ENCODE data around the gene EPDR1. TPM values are rescaled to one million over a fixed set of nuclear protein-coding genes. Genes with fewer than 3 reads are reported as not detected.

The EPDR1 gene
- total RNA-seq, 1 experiment from 2014 or later: 5.3 TPM

GRCh38 chr7:37932543-37932942 is 12.1 kb downstream of the EPDR1 start:
- no peaks in the 10 kb centered on the region for H3K9me3 ChIP-seq (ENCODE audit: control insufficient read depth, low read depth, low read length)
- TF ChIP-seq, protein P1, sequence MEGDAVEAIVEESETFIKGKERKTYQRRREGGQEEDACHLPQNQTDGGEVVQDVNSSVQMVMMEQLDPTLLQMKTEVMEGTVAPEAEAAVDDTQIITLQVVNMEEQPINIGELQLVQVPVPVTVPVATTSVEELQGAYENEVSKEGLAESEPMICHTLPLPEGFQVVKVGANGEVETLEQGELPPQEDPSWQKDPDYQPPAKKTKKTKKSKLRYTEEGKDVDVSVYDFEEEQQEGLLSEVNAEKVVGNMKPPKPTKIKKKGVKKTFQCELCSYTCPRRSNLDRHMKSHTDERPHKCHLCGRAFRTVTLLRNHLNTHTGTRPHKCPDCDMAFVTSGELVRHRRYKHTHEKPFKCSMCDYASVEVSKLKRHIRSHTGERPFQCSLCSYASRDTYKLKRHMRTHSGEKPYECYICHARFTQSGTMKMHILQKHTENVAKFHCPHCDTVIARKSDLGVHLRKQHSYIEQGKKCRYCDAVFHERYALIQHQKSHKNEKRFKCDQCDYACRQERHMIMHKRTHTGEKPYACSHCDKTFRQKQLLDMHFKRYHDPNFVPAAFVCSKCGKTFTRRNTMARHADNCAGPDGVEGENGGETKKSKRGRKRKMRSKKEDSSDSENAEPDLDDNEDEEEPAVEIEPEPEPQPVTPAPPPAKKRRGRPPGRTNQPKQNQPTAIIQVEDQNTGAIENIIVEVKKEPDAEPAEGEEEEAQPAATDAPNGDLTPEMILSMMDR (conservative IDR thresholded peaks at IDR 0.05): no peak
- H2BK12ac ChIP-seq (ENCODE audit: insufficient read length, low read depth, low read length): no peak overlapping the region
- H3K18ac ChIP-seq (ENCODE audit: insufficient read length, low read depth, low read length): no peak overlapping the region
- Mint-ChIP-seq H3K27ac (no peak overlapping the region), H3K27me3 (ENCODE audit: low read depth) (no peaks in the 10 kb centered on the region), H3K36me3 (ENCODE audit: insufficient read depth in 1 of 3, low read depth in 3 of 3) (no peaks in the 10 kb centered on the region), H3K9me3 (no peaks in the 10 kb centered on the region), H3K4me1 (no peaks in the 10 kb centered on the region), H3K4me3 (no peak overlapping the region)
- H3K27me3 ChIP-seq (ENCODE audit: insufficient read depth, low read length): no peaks in the 10 kb centered on the region
- no peak overlapping the region for H3K9ac ChIP-seq (ENCODE audit: extremely low read depth, insufficient read length, low read length)
- H2AFZ ChIP-seq (ENCODE audit: low read length): no peak overlapping the region
- H2BK120ac ChIP-seq (ENCODE audit: low read depth, low read length, poor library complexity, severe bottlenecking): no peak overlapping the region
- H2BK15ac ChIP-seq (ENCODE audit: low read depth, low read length): no peak overlapping the region
- no peak overlapping the region for H2BK5ac ChIP-seq (ENCODE audit: insufficient read length, low read length)
- H3K23me2 ChIP-seq (ENCODE audit: insufficient read length, low read depth, low read length, poor library complexity, severe bottlenecking): no peaks in the 10 kb centered on the region
- H3K27ac ChIP-seq (ENCODE audit: insufficient read length, low read depth, low read length): no peak overlapping the region
- H4K20me1 ChIP-seq (ENCODE audit: control insufficient read depth, insufficient read depth, insufficient read length): no peaks in the 10 kb centered on the region
- DNase-seq: no peak
- no peaks in the 10 kb centered on the region for H3K79me1 ChIP-seq (ENCODE audit: insufficient read depth, low read depth, low read length, poor library complexity, severe bottlenecking)
- no peak overlapping the region for H2BK20ac ChIP-seq (ENCODE audit: low read depth, low read length, poor library complexity, severe bottlenecking)
- H3K79me2 ChIP-seq (ENCODE audit: insufficient read depth, low read length): 0 out of 2 replicates have a peak, but pooled peaks cover 1% of the 10 kb centered on the region
- no peak overlapping the region for H3T11ph ChIP-seq (ENCODE audit: low read length)
- H3K4me1 ChIP-seq (ENCODE audit: insufficient read depth, low read length): no peaks in the 10 kb centered on the region
- H4K91ac ChIP-seq (ENCODE audit: insufficient read length, low read depth, low read length): no peak overlapping the region
- H3K14ac ChIP-seq (ENCODE audit: insufficient read depth, low read length): no peak overlapping the region
- no peak overlapping the region for H3K4ac ChIP-seq (ENCODE audit: low read depth, low read length)
- no peak overlapping the region for H4K8ac ChIP-seq (replicated peaks; ENCODE audit: insufficient read length, low read depth, low read length)
- H3K23ac ChIP-seq (ENCODE audit: insufficient read length, low read depth, low read length): no peak overlapping the region
- no peak overlapping the region for H3K56ac ChIP-seq (ENCODE audit: insufficient read length, low read depth, low read length)
- WGBS (ENCODE audit: extremely low coverage, insufficient read length, low lambda C conversion rate): no CpG with 5 or more reads among the region's 2 CpGs
- no peak overlapping the region for H2AK5ac ChIP-seq (ENCODE audit: insufficient read length, low read length)
- no peak overlapping the region for H3K4me2 ChIP-seq (ENCODE audit: insufficient read depth, insufficient read length, low read length)
- H4K5ac ChIP-seq (ENCODE audit: insufficient read length, low read depth, low read length): no peak overlapping the region

All from H9 (cell line).